ENCODE measurements around the gene PRPH.
"Not testable (repeated sequence)": the region's sequence is repeated elsewhere in the genome, so short reads cannot be mapped to it uniquely, and the experiment has no call there.

PRPH gene

GRCh38 chr12:49295082-49295936, at the start of gene PRPH:
Gene PRPH (plus strand): TSS chr12:49295147. CDS start chr12:49295201, 54 bp downstream.
- DNase-seq: no peak

DNA sequence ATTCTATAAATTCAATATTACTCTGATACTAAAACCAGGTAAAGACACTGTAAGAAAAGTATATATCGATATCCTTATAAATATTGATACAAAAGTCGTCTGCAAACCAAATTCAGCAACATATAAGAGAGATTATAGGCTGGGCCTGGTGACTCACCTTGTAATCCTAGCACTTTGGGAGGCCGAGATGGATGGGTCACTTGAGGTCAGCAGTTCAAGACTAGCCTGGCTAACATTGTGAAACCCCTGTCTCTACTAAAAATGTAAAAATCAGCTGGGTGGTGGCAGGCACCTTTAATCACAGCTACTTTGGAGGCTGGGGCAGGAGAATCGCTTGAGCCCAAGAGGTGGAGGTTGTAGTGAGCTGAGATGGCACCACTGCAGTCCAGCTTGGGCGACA, 43.6 kb upstream of the PRPH start:
- no peak for DNase-seq

GRCh38 chr12:49253033-49253623, 41.8 kb upstream of the PRPH start:
- no peak for DNase-seq

DNA sequence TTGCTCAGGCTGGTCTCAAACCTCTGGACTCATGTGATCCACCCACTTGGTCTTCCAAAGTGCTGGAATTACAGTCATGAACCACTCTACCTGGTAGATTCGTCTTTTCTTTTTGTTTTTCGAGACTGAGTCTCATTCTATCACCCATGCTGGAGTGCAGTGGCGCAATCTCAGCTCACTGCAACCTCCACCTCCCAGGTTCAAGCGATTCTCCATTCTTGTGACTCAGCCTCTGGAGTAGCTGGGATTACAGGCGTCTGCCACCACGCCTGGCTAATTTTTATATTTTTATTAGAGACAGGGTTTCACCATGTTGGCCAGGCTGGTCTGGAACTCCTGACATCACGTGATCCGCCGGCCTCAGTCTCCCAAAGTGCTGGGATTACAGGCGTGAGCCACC, 39.5 kb upstream of the PRPH start:
- DNase-seq: not testable (repeated sequence)

DNA sequence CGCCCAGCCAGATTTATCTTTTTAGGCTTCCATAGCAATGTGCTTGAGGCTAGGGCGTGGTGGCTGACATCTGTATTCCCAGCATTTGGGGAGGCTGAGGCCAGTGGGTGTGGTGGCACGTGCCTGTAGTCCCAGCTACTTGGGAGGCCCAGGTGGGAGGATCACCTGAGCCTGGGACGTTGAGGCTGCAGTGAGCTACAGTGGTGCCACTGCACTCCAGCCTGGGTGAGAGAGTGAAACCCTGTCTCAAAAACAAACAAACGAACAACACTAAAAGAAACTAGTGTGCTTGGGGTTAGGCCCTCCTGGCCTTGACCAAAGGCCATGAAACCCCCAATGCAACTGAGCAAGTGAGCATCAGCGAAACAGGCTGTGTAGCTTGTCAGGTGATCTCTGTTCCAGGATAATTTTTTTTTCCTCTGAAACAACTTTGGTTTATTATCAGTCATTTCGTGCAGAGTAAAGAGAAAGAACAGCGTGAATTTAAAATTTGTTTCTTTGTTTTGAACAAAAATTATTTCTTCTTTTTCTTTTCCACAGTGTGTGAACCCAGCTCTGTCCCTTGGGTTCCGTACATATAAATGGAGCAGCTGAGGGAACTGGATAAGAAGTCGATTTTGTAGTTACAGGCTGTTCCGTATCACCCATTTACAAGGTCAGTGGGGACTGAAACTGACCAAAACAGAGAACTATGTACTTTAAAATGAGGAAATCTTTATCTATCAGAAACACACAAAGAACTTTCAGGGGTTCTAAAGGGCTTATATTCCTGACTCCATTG, 38.9 kb upstream of the PRPH start:
- DNase-seq: no peak

GRCh38 chr12:49257508-49258184, 37.3 kb upstream of the PRPH start:
- DNase-seq: not testable (repeated sequence)

DNA sequence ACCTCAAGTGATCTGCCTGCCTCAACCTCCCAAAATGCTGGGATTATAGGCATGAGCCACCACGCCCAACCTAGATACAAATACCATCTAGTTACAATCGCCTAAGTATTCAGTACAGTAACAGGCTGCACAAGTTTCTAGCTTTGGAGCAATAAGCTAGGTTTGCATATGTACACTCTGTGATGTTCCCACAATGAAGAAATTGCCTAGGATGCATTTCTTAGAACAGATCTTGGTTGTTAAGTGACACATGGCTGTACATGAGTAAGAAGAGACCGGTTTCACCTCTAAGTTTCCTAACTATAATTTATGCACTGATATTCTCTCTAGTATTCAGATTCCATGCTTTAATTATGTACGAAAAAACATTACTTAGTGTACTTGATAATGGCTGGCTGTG, 35.5 kb upstream of the PRPH start:
- DNase-seq: no peak

DNA sequence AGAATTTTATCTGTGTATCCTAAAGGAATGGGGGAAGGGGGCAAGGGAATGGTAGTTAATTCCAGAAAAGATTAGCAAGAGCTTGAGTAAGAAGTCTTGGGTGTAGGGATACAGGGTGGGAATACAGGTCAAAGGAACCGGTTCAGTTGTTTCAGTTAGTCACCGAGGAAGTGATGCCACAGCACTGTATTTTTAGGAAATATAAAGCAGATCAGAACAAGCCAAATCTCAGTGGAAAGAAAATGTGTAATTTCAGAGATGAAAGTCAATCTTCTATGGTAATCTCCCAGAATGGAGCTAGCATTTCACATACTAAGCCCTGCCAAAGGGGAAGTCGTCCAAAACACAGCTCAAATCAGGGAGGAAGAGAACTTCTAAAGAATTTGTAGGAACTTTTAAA, 34.8 kb upstream of the PRPH start:
- DNase-seq: no peak

- DNase-seq: no peak
These were observed 34.2 kb upstream of the PRPH start for GRCh38 chr12:49260571-49261363.

DNA sequence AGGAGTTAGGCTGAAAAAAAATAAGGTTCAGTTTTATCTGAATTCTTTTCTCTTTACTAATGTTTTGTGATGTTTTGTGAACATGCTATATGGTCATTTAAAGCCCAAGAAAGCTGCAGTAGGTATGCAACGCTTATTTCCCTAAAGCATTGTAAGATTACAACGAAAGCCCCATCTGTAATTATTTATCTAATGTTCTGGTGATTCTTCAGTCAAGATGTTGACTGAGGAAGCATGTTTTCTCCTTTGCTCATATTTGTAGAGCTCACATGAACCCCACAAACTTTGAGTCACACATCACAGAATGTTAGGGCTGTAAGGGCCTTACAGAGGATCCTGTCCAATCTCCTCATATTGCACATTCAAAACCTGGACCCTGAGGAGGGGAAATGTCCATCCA, 33.2 kb upstream of the PRPH start:
- no peak for DNase-seq

DNA sequence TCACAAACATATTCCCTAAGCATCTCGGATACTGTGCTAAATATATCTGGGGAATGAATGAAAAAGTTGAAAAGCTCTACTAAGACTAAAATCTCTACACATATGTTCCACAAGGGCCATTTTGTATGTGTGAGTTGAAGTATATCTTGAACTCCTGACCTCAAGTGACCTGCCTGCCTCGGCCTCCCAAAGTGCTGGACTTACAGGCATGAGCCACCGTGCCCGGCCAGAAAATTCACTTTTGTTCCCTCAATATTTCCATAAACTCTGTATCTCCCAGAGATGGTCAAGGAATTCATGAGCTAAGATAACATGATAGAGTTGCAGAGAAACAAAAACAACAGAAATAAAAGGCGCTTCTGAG, 31.6 kb upstream of the PRPH start:
- DNase-seq: no peak

- no peak for DNase-seq
These were observed 30.5 kb upstream of the PRPH start for GRCh38 chr12:49264466-49264872.

DNA sequence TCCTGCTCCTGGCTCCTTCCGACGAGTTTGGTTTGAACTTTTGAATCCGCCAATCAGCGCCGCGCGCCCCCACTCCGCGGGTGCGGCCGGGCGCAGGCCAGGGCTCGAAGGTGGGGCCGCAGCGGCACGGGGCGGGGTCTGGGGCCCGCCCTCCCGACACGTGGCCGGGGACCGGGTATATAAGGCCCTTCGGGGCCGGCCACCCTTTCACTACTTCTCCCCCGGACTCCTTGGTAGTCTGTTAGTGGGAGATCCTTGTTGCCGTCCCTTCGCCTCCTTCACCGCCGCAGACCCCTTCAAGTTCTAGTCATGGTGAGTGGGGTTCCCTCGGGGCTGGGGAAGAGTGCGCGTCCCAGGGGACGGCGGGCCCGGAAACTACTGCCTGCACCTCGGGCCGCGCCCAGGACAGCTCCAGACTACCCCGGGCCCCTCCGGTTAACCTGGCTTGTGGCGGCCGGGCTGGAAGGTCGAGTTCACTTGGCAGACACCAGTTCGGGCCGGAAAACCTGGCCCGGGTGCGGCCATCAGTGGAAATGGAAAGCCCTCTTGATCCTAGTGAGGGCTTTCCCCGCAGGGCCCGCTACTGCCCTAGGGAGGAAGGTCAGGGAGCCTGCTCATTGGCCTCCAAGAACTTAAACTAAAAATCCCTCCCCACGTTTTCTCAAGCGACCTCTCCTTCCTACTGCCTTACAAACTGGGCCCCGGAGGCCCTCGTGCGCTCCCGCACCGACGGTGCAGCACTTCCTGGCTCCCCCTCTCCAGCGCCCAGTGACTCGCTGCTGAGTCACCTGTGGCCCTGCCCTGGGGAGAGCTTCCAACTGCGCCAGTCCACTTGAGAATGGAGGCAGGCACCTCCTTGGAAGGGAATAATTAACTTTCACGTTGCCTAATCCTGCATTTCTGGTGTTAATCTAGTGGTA, 29.8 kb upstream of the PRPH start, which contains the start of gene TUBA1C:
TUBA1C (plus strand) TSS at position 210 of the 920 bp plus-strand sequence; CDS start at position 310, 100 bp downstream.
- DNase-seq: peak; percentile 71

- DNase-seq: not testable (repeated sequence)
These were observed 25.8 kb upstream of the PRPH start for GRCh38 chr12:49269191-49269590.

DNA sequence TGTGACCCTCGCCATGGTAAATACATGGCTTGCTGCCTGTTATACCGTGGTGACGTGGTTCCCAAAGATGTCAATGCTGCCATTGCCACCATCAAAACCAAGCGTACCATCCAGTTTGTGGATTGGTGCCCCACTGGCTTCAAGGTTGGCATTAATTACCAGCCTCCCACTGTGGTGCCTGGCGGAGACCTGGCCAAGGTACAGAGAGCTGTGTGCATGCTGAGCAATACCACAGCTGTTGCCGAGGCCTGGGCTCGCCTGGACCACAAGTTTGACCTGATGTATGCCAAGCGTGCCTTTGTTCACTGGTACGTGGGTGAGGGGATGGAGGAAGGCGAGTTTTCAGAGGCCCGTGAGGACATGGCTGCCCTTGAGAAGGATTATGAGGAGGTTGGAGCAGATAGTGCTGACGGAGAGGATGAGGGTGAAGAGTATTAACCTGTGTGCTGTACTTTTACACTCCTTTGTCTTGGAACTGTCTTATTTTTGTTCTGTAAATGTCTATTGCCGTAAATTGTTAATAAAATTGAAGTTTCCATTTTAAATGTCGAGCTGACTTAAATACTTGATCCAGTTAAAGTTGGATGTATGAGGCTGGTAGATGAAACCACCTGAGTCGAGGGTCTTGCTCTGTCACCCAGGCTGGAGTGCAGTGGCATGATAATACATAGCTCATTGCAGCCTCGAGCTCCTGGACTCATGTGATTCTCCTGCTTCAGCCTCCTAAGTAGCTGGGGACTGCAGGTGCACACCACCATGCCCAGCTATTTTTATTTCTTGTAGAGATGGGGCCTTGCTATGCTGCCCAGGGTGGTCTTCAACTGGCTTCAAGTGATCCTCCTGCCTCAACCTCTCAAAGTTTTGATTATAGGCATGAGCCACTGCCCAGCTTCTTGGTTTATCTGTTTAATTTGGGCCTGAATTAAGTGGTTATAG, 21.9 kb upstream of the PRPH start:
- no peak for DNase-seq

DNA sequence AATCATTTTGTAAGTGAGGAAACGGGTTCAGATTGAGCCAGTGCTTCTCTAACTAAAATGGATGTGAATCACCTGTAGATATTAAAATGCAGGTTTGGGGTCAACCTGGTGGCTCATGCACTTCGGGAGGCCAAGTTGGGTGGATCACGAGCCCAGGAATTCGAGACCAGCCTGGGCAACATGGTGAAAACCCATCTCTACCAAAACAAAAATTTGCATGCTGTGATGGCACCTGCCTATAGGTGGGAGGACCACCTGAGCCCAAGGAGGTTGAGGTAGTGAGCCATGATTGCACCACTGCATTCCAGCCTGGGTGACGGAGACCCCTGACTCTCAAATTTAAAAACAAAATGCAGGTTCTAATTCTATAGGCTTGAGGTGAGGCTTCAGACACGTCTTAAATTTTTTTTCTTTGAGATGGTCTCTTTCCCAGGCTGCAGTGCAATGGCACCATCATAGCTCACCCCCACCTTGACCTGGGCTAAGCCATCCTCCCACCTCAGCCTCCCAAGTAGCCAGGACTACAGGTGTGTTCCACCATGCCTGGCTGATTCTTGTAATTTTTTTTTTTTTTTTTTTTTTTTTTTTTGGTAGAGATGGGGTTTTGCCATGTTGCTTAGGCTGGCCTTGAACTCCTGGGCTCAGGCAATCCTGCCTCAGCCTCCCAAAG, 21.1 kb upstream of the PRPH start:
- no peak for DNase-seq

DNA sequence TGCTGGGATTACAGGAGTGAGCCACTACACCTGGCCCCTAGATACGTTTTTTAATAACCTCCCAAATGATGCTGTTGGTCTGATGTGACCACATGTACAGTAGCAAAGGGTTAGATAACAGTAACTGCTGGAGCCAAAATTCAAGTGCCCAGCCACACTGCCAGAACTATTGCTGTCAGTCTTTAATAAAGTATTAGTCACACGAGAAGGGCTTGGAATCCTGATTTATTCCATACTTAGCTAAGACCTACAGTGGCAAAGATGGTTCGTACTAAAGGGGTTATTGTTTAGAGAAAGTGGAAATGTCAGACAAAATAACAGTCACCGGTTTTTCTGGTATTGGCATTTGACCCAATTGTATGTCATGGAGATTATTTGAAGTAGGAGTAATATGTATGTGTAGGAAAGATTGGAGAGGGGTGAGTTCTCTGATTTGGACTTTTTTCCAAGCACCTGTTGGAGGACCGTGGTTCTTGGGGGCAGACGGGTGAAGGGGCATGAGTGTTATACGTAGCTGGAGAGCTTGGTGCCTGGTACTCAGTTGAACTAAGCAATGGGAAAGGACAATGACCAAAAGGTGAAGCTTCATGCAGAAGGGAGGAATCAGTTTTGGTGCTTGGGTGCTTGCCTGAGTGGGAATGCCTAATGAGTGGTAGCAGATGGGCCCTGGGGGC, 20.4 kb upstream of the PRPH start:
- DNase-seq: no peak

Data from NCI-H2227 treated with DMSO at 0.1 percent for 48 hours (cell line).